Muscle of arm (tissue), 12 donors: Measurements from ENCODE around the gene LCMT1. TPM values are rescaled to one million over a fixed set of nuclear protein-coding genes. Genes with fewer than 3 reads are reported as not detected.

Source experiments
- DNase-seq: peaks from one replicate; pipeline ENCODE4 v3.0.0-alpha.2; 2013
- polyA plus RNA-seq, 12 donors: library from polyadenylated mRNA; unstranded; fragments of 120-200 nt; gene quantifications; one replicate each; pipeline ENCODE4 v1.2.1, GENCODE V29; 2013; ENCODE audit not compliant: insufficient read length in 12 of 12

The LCMT1 gene
- polyA plus RNA-seq, 12 donors, result 14.5 to 46.2 (median 42.6) TPM; not detected in 1

DNA sequence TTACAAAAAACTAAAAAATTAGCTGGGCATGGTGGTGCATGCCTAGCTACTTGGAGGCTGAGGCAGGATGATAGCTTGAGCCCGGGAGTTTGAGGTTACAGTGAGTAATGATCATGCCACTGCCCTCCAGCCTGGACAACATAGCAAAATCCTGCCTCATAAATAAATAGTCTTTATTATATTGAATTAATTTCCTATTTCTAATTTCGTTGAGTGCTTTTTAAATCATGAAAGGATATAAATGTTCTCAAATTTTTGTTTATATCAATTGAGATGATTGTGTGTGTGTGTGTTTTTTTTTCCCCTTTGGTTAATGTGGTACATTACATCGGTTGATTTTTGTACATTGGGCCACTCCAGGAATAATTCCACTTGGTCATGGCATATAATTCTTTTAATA lies 73.2 kb downstream of the LCMT1 start:
- no peak for DNase-seq

DNA sequence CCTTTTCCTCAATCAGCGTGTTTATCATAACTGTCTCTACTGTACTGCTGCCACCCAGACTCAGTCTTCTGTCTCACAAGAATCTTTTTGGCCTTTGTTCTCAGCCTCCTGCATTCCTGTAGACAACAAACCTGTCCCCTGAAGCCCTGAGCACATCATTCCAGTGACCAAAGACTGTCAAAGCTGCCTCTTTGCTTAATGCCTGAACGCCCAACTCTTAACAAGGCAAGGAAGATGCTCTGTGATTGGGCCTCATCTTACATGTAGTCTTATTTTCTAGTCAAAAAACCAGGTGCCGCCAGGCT lies 75.9 kb downstream of the LCMT1 start:
- no peak for DNase-seq

DNA sequence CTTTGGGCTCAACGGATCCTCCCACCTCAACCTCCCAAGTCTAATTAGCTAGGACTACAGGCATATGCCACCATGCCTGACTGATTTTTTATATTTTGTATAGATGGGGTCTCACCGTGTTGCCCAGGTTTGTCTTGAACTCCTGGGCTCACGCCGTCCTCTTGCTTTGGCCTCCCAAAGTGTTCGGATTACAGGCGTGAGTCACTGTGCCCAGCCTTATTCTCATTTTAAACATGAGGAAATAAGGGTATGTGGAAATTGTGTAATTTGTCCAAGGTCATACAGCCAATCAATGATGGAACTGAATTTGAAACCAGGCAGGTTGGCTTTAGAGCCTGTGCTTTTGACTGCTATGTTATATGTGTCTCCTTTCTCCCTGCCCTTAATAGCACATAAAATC lies 77.8 kb downstream of the LCMT1 start:
- DNase-seq, result no peak

DNA sequence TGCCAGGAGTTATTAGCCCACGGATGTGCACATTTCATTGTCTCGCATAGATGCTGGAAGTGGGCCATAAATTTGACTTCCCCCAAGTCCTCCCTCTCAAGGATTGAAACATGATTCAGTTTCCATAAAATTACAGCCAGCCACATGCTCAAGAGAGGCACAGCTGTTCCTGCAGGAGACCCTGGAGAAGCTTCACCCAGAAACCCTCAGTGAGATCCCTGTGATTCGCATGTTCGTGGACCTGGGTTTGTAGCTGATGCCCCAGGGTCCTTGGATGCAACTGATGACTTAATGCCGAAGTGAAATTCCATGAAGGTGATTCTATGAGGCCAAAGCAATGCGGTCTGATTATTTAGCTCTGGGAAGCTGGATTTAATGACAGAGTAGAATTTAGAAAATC lies 80.6 kb downstream of the LCMT1 start:
- DNase-seq, result no peak

DNA sequence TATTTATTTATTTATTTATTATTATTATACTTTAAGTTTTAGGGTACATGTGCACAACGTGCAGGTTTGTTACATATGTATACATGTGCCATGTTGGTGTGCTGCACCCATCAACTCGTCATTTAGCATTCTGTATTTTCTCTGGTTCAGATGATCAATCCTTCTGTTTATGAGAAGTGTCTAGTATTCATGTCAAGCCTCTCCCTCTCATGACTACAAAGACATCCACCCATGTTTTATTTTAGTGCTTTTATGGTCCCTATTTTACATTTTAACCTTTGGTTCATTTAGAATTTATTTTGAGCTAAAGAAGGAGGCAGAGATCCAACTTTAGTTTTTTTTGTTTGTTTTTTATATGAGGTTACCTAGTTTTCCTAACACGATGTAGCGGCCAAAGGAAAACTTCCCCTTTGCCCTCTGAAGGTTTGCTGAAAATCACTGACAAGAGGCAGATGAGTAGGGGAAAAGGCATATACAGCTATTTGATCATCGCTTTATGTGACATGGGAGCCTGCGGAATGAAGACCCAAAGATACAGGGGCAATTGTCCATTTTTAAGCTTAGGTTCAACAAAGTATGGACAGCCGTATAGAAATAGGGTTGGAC lies 82.8 kb downstream of the LCMT1 start:
- no peak for DNase-seq

DNA sequence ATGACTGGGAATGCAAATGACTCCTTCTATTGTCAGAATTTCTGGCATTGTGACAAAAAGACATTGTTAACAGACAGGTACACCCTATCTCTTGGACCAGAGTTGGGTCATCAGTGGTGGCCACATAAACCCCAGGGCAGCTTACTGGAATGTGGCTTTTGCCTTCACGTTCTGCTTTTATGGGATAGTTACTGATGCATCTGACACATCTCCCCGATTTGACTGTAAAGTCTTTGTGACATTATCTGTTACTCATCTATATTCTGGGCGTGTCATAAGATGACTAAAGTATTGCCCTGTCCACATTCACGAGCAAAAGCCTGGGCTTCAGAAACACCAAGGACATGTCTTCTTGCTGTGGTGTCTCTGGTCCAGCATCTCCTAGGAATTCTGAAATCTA lies 86.5 kb downstream of the LCMT1 start:
- DNase-seq, result no peak

DNA sequence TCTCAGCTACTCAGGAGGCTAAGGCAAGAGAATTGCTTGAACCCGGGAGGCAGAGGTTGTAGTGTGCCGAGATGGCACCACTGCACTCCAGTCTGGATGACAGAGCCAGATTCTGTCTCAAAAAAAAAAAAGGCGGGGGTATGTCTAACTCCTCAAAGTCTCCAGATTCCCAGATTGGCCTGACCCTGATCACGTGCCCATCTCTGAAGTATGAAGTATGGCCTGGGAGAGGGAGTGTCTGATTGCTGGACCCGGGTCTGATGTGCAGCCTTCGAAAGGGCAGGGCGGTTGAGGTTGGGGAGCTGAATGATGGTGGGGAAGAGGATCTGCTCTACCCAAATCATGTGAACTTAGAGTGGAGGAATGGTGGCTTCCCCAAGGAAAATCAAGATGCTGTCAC lies 87.9 kb downstream of the LCMT1 start:
- no peak for DNase-seq

DNA sequence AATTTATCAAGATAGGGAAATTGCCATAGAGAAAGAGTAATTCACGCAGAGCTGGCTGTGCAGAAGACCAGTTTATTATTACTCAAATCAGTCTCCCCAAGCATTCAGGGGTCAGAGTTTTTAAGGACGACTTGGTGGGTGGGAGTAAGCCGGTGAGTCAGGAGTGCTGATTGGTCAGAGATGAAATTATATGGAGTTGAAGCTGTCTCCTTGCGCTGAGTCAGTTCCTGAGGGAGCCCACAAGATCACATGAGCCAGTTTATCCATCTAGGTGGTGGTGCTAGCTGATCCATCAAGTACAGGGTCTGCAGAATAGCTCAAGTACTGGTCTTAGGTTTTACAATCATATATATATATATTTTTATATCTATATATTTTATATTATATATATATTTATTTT lies 99.2 kb downstream of the LCMT1 start:
- DNase-seq, result no peak

DNA sequence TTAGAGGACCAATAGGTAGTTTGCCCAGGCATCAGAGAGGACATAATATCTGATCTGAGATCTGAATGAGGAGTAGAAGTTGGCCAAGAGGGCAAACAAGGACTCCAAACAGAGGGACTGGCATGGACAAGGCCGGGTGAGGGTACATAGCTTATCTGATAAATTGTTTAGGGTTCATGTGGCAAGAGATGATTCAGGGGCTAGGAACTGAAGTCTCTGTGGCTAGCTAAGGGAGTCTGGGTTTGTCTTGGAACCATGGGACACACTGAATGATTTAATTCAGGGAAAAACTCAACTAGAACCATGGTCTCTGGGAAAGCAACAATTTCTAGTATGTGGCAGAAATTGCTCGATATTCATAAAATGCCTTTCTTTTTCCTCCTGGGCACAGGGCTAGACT lies 101.1 kb downstream of the LCMT1 start:
- DNase-seq, result no peak

DNA sequence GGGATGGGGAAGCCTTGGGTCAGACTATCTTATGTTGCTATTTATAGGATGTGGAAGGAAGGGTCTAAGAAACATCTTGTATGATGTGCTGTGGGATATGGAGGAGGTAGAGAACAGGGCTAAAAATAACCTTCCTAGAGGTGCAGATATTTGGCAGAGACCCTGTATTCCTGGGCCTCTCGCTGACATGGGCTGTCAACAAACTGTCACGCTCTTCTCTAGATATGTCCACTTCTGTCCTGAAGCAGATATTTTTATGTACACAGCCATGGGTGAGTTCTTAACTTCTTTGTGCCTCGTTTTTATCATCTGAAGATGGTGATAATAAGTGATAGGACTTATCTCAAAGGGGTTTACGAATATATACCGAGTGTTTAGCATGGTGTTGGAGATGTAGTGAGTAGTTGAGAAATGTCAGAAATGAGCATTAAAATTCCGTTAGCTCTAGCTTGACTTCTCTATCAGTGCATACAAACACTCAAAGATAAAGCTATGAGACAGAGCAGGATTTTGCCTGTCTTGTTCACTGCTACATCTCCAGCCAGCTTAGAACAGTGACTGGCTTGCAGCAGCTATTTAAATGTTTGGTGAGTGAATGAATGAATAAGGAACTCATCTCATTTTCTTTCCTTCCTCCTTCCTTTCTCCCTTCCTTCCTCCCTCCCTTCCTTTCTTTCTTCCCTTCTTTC lies 102.3 kb downstream of the LCMT1 start:
- no peak for DNase-seq

DNA sequence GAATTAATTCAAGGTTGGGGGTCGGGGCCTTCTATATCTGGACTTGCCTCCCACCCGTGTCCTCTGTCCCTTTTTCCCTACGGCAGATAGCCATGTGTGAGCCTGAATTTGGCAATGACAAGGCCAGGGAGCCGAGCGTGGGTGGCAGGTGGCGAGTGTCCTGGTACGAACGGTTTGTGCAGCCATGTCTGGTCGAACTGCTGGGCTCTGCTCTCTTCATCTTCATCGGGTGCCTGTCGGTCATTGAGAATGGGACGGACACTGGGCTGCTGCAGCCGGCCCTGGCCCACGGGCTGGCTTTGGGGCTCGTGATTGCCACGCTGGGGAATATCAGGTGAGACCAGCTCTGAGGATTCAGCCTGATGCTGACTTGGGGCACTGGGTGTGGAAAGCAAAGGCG lies 105.6 kb downstream of the LCMT1 start:
- DNase-seq, result no peak

DNA sequence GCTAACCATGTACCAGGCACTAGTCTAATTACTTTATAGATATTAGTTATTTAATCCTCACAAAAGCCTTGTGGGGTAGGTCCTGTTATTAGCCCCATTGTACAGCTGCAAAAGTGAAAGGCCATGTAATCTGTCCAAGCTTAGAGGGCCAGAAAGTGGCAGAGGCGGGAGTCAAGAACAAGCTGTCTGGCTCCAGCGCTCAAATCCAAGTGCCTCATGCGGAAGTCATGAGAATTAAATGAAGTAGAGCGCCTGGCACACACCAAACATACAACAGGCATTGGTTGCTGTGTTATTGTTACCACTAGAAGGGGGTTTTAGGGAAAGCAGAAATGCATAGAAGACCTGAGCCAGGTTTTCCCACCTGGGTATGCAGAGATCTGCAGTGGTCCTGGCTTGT lies 106.4 kb downstream of the LCMT1 start:
- no peak for DNase-seq

DNA sequence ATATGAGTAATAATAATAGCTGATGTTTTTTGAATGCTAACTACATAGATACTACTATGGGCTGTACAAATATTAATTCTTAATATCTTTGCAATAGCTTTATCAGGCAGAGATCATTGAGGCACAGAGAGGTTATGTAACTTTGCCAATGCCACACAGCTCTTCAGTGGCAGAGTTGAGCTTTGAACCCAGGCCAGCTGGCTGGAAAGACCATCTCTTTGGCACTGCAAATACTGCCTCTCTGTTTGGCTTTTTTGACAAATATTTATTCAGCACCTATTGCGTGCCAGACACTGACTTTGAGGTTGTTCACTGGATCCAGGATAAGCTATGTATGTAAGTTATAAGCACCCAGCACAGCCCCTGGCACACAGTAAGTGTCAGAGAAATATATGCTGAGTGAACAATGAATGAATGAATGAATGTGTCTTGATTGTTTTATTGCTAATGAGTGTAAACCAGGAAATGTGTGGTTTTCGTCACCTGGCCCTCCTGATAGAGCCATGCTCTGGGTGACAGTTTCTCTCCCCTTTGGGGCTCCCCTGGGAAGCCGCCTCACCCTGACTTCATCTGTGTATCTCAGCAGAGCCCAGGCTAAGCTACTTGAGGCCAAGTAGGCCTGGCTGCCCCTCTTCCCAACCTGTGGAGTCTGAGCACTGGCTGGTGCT lies 107.7 kb downstream of the LCMT1 start:
- DNase-seq, result no peak

DNA sequence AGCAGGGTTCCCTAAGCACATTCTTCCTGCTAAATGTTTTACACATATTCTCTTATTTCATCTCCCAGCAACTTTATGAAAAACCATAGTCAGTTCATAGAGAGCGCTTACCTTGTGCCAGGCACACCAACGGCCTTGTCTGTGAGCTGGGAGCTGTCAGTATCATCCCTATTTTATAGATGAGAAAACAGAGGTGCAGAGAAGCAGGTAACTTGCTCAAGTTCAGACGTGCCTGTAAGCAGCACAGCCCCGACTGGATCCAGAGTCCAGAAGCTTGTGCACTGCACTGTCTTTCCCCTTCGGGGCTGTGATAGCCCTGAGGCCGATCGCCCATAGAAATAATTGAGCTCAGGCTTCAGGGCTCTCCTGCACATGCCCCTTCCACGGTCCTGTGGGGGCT lies 111.4 kb downstream of the LCMT1 start:
- no peak for DNase-seq

DNA sequence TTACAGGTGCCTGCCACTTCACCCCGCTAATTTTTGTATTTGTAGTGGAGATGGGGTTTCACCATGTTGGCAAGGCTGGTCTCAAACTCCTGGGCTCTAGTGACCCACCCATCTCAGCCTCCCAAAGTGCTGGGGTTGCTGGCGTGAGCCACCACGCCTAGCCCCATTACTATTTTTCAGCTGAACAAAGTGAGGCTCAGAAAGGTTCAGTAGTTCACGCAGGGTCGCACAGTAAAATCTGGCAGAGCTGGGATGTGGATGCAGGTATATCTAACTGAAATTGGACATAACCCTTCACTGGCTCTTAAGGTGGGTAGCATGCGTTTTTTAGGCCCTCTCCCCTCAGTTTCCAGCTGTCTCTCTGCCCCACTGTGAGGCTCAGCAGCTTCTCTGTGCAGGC lies 112.4 kb downstream of the LCMT1 start:
- DNase-seq, result no peak

DNA sequence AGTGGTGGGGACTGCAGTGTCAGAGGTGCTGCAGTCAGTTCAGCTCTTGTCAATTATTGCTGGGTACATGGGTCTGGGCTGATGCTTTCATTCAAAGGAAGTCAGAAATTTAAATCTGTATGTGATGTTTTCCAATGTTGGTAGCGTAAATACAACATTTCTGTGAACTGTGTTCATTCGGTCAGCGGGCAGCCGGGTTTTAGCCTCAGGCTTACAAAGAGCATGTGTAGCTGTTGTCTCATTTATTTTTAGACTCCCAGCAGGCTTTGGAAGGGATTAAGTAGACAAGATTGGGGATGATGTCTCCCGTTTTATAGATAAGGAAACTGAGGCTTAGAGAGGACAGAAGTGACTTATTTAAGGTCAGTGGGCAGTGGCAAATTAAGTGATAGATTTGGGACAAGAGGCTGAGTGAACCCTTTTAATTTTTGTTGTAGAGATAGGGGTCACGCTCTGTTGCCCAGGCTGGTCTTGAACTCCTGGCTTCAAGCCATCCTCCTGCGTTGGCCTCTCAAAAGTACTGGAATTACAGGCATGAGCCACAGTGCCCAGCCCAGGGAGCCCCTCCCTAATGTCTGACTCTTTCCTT lies 113.3 kb downstream of the LCMT1 start:
- DNase-seq, result no peak

Other genes starting within 250 kb of the LCMT1 start
- gene ARHGAP17, start 96.4 kb upstream of the LCMT1 start, polyA plus RNA-seq, result 10 to 100 TPM in 11 of 12 donors, not detected in 1; 34.3 to 71.7 (median 43.8) TPM
- gene AQP8, start 105.2 kb downstream of the LCMT1 start, polyA plus RNA-seq, result under 1 TPM in 1 of 12 donors, not detected in 11; 0.24 TPM
- 1 to 10 TPM in 11 of 12 donors, not detected in 1; 5.3 to 6.8 (median 6.3) TPM for gene ZKSCAN2, start 146.1 kb downstream of the LCMT1 start, polyA plus RNA-seq